ENCODE measurements around the gene NEDD4L. TPM values are rescaled to one million over a fixed set of nuclear protein-coding genes. Genes with fewer than 3 reads are reported as not detected.

The NEDD4L gene
- polyA plus RNA-seq, 1 donor (not counting 4 experiments of a cell fraction or from before 2014, with no cell fraction given), result 52.6 TPM

DNA sequence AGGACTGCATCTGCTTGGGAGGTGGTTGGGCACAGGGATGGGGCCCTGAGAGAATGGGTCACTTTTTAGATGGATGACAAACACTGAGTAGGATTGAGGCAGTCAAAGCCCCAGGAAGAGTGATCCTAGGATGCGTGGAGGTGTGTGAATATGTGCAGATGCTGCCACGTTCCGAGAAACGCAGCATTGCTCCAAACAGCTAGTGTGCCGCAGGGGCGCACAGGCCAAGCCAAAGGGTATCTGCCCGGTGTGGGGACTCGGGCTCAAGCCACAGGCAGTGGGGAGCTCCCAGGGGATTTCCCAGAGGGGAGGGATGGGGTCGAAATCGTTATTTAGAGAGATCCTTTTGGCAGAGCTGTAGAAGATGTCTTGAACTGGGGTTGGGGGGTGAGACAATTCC, 310.8 kb downstream of the NEDD4L start:
- FAIRE-seq, result no peak
- dilution Hi-C loops (cut with MboI; ENCODE audit: extremely low pct_ligation_motif_present, low sequenced_read_pairs), result no loop called here
- H3K9me3 ChIP-seq (ENCODE audit: control insufficient read depth, low read depth, low read length), result no peaks in the 10 kb centered on the region
- no peaks in the 10 kb centered on the region for H4K20me1 ChIP-seq (ENCODE audit: control insufficient read depth, extremely low read depth, insufficient read depth, low read length)
- H3K79me2 ChIP-seq (ENCODE audit: control insufficient read depth, insufficient read depth, low read length), result no peaks in the 10 kb centered on the region
- no peak overlapping the region for H3K27ac ChIP-seq (ENCODE audit: control insufficient read depth, insufficient read depth, low read length)
- TF ChIP-seq, protein P1, sequence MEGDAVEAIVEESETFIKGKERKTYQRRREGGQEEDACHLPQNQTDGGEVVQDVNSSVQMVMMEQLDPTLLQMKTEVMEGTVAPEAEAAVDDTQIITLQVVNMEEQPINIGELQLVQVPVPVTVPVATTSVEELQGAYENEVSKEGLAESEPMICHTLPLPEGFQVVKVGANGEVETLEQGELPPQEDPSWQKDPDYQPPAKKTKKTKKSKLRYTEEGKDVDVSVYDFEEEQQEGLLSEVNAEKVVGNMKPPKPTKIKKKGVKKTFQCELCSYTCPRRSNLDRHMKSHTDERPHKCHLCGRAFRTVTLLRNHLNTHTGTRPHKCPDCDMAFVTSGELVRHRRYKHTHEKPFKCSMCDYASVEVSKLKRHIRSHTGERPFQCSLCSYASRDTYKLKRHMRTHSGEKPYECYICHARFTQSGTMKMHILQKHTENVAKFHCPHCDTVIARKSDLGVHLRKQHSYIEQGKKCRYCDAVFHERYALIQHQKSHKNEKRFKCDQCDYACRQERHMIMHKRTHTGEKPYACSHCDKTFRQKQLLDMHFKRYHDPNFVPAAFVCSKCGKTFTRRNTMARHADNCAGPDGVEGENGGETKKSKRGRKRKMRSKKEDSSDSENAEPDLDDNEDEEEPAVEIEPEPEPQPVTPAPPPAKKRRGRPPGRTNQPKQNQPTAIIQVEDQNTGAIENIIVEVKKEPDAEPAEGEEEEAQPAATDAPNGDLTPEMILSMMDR (optimal IDR thresholded peaks at IDR 0.05 in 1 of 3, IDR thresholded peaks at IDR 0.05 in 1 of 3, conservative IDR thresholded peaks at IDR 0.05 in 1 of 3; ENCODE audit: extremely low read depth in 1 of 3, insufficient read depth in 2 of 3, low read length in 3 of 3), result no peak
- no peak for TF ChIP-seq EZH2 (IDR thresholded peaks at IDR 0.05; ENCODE audit: low read length)
- no peaks in the 10 kb centered on the region for H3K9me1 ChIP-seq (ENCODE audit: control insufficient read depth, extremely low read depth, insufficient read depth, low read length)
- no peak overlapping the region for H3K4me2 ChIP-seq (ENCODE audit: control insufficient read depth, extremely low read depth, insufficient read depth, low read depth, low read length)
- no peak overlapping the region for H3K9ac ChIP-seq (ENCODE audit: control insufficient read depth, extremely low read depth, insufficient read depth, low read length)
- no peak overlapping the region for H3K4me3 ChIP-seq (ENCODE audit: control insufficient read depth in 2 of 3, extremely low read depth in 1 of 3, insufficient read depth in 2 of 3, low read depth in 1 of 3, low read length in 3 of 3)
- DNase-seq (ENCODE audit: low read depth, low spot score), result no peak
- H3K4me1 ChIP-seq (ENCODE audit: control insufficient read depth, extremely low read depth, insufficient read depth, low read length), result no peaks in the 10 kb centered on the region
- no peaks in the 10 kb centered on the region for H3K27me3 ChIP-seq (ENCODE audit: control insufficient read depth, extremely low read depth, insufficient read depth, low read length)
- peaks cover 23 to 29% of the 10 kb centered on the region in 2 experiments for H3K36me3 ChIP-seq (ENCODE audit: control insufficient read depth in 2 of 2, extremely low read depth in 1 of 2, insufficient read depth in 2 of 2, low read length in 2 of 2)
- H2AFZ ChIP-seq (ENCODE audit: control insufficient read depth, low read length), result no peak overlapping the region

- no peaks in the 10 kb centered on the region for H3K9me1 ChIP-seq (ENCODE audit: control insufficient read depth, extremely low read depth, insufficient read depth, low read length)
- no peaks in the 10 kb centered on the region for H3K27me3 ChIP-seq (ENCODE audit: control insufficient read depth, extremely low read depth, insufficient read depth, low read length)
- FAIRE-seq (peak; percentile 23), DNase-seq (ENCODE audit: low read depth, low spot score) (no peak)
- H3K9ac ChIP-seq (ENCODE audit: control insufficient read depth, extremely low read depth, insufficient read depth, low read length), result no peak overlapping the region
- H3K27ac ChIP-seq (ENCODE audit: control insufficient read depth, insufficient read depth, low read length), result no peak overlapping the region
- dilution Hi-C loops (cut with MboI; ENCODE audit: extremely low pct_ligation_motif_present, low sequenced_read_pairs), result no loop called here
- H3K4me2 ChIP-seq (ENCODE audit: control insufficient read depth, extremely low read depth, insufficient read depth, low read depth, low read length), result no peak overlapping the region
- no peaks in the 10 kb centered on the region for H4K20me1 ChIP-seq (ENCODE audit: control insufficient read depth, extremely low read depth, insufficient read depth, low read length)
- peaks cover 23 to 29% of the 10 kb centered on the region in 2 experiments for H3K36me3 ChIP-seq (ENCODE audit: control insufficient read depth in 2 of 2, extremely low read depth in 1 of 2, insufficient read depth in 2 of 2, low read length in 2 of 2)
- no peaks in the 10 kb centered on the region for H3K79me2 ChIP-seq (ENCODE audit: control insufficient read depth, insufficient read depth, low read length)
- TF ChIP-seq, protein P1 (optimal IDR thresholded peaks at IDR 0.05 in 1 of 3, IDR thresholded peaks at IDR 0.05 in 1 of 3, conservative IDR thresholded peaks at IDR 0.05 in 1 of 3; ENCODE audit: extremely low read depth in 1 of 3, insufficient read depth in 2 of 3, low read length in 3 of 3), result no peak
- TF ChIP-seq EZH2 (IDR thresholded peaks at IDR 0.05; ENCODE audit: low read length), result no peak
- H3K4me3 ChIP-seq (ENCODE audit: control insufficient read depth in 2 of 3, extremely low read depth in 1 of 3, insufficient read depth in 2 of 3, low read depth in 1 of 3, low read length in 3 of 3), result no peak overlapping the region
- H2AFZ ChIP-seq (ENCODE audit: control insufficient read depth, low read length), result no peak overlapping the region
- no peaks in the 10 kb centered on the region for H3K4me1 ChIP-seq (ENCODE audit: control insufficient read depth, extremely low read depth, insufficient read depth, low read length)
- no peaks in the 10 kb centered on the region for H3K9me3 ChIP-seq (ENCODE audit: control insufficient read depth, low read depth, low read length)
Observed at GRCh38 chr18:58355243-58355642, 311.2 kb downstream of the NEDD4L start.

All from keratinocyte (primary cell).